ENCODE results near the gene KAZN. TPM values are rescaled to one million over a fixed set of nuclear protein-coding genes. Genes with fewer than 3 reads are reported as not detected.

KAZN gene
- total RNA-seq, 1 donor from 2014 or later = 7.9 TPM

DNA sequence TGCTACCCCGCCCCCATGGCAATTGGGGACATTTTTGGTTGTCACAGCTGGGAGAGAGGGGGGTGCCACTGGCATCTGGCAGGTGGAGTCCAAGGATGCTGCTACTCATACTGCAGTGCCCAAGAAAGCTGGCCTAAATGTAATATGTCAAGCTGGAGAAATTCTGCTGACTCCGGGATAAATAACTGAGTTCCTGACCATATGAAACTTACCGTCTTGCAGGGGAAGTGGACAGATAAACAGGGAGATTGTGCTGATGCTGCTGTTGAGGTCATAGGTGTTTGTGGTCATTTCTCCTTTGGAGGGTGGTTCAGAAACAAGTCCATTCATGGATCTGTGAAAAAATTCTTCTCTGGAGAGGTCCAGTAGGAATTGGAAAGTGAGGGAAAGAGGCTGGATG is 54.4 kb downstream of the KAZN start:
- no peaks in the 10 kb centered on the region for H3K4me1 Mint-ChIP-seq (ENCODE audit: low read depth, unreplicated experiment)

DNA sequence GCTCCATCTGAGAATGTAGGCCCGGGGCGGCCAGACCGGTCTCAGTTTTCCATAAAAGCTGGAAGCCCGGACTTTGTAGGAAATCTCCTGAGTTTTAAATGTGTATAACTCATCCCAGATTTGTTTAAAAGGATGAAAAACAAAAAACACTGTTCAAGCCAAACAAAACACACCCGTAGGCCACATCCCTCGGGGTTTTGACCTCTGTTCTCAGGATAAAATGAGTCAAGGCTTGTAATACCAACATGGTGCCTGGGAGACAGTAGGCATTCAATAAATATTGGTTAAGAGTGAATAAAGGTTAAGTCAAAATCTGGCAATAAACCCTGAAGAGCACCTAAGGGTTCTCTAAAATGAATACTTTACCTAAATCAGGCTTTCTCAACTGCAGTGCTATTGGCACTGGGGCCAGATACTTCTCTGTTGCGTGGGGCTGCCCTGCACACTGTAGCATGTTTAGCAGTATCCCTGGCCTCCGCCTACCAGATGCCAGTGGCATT is 55.0 kb downstream of the KAZN start:
- Mint-ChIP-seq H3K27ac (ENCODE audit: unreplicated experiment) (no peak overlapping the region), H3K9me3 (ENCODE audit: unreplicated experiment) (no peaks in the 10 kb centered on the region), H3K36me3 (ENCODE audit: unreplicated experiment) (peaks cover 5% of the 10 kb centered on the region), H3K4me1 (ENCODE audit: low read depth, unreplicated experiment) (no peaks in the 10 kb centered on the region), H3K27me3 (ENCODE audit: unreplicated experiment) (peaks cover 2% of the 10 kb centered on the region), H3K4me3 (ENCODE audit: unreplicated experiment) (no peak overlapping the region)
- TF ChIP-seq, protein P1, sequence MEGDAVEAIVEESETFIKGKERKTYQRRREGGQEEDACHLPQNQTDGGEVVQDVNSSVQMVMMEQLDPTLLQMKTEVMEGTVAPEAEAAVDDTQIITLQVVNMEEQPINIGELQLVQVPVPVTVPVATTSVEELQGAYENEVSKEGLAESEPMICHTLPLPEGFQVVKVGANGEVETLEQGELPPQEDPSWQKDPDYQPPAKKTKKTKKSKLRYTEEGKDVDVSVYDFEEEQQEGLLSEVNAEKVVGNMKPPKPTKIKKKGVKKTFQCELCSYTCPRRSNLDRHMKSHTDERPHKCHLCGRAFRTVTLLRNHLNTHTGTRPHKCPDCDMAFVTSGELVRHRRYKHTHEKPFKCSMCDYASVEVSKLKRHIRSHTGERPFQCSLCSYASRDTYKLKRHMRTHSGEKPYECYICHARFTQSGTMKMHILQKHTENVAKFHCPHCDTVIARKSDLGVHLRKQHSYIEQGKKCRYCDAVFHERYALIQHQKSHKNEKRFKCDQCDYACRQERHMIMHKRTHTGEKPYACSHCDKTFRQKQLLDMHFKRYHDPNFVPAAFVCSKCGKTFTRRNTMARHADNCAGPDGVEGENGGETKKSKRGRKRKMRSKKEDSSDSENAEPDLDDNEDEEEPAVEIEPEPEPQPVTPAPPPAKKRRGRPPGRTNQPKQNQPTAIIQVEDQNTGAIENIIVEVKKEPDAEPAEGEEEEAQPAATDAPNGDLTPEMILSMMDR (IDR thresholded peaks at IDR 0.05; ENCODE audit: partially characterized antibody, unreplicated experiment) = no peak
- DNase-seq = no peak

More for the DNA sequence above, 54.4 kb downstream of the KAZN start:
- Mint-ChIP-seq H3K27ac (ENCODE audit: unreplicated experiment) (no peak overlapping the region), H3K4me3 (ENCODE audit: unreplicated experiment) (no peak overlapping the region), H3K9me3 (ENCODE audit: unreplicated experiment) (no peaks in the 10 kb centered on the region), H3K27me3 (ENCODE audit: unreplicated experiment) (peaks cover 2% of the 10 kb centered on the region), H3K36me3 (ENCODE audit: unreplicated experiment) (peaks cover 4% of the 10 kb centered on the region)
- DNase-seq = no peak
- TF ChIP-seq, protein P1 (IDR thresholded peaks at IDR 0.05; ENCODE audit: partially characterized antibody, unreplicated experiment) = no peak

DNA sequence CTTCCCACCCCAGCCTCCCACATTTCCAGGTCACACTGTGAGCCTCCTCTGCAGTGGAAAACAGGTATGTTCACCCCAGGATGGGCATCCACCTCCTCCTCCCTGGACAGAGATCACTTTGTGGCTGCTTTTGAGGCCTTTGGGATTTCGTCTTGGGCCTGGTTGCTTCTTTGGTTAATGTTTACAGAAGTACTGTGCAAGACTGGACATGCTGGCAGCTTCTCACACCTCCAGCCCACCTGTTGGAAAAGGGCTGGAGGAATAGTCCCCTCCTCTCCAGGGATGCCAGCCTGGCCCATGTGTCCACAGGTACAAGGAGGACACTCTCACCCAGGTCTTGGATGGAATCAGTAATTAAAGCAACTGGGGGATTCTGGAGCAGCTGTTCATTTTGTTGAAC is 56.1 kb downstream of the KAZN start:
- H3K36me3 Mint-ChIP-seq (ENCODE audit: unreplicated experiment) = peaks cover 5% of the 10 kb centered on the region
- no peaks in the 10 kb centered on the region for H3K4me1 Mint-ChIP-seq (ENCODE audit: low read depth, unreplicated experiment)
- peaks cover 2% of the 10 kb centered on the region for H3K27me3 Mint-ChIP-seq (ENCODE audit: unreplicated experiment)
- no peak overlapping the region for H3K27ac Mint-ChIP-seq (ENCODE audit: unreplicated experiment)
- DNase-seq = no peak
- TF ChIP-seq, protein P1 (IDR thresholded peaks at IDR 0.05; ENCODE audit: partially characterized antibody, unreplicated experiment) = no peak
- H3K4me3 Mint-ChIP-seq (ENCODE audit: unreplicated experiment) = no peak overlapping the region
- H3K9me3 Mint-ChIP-seq (ENCODE audit: unreplicated experiment) = no peaks in the 10 kb centered on the region

DNA sequence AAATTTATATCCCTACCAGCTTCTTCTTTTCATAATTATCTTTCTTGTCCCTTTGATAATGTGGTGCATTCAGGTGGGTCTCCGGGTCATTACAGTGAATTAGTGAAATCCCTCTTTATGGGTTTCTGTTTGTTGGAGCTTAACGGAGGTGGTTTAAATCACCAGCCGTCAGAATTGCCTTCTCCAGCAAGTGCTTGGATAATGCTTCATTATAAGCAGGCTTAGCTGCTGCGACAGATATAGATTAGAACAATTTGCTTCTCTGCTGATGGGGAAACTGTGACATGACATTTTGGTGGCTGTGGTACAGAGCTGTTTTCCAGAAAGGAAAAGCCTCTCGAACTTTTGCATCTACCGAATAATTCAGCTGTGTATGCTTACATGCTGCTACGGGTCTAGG is 56.9 kb downstream of the KAZN start:
- TF ChIP-seq, protein P1 (IDR thresholded peaks at IDR 0.05; ENCODE audit: partially characterized antibody, unreplicated experiment) = no peak
- no peak for DNase-seq
- Mint-ChIP-seq H3K4me1 (ENCODE audit: low read depth, unreplicated experiment) (peaks cover 2% of the 10 kb centered on the region), H3K4me3 (ENCODE audit: unreplicated experiment) (no peak overlapping the region), H3K27ac (ENCODE audit: unreplicated experiment) (no peak overlapping the region), H3K36me3 (ENCODE audit: unreplicated experiment) (peaks cover 5% of the 10 kb centered on the region), H3K27me3 (ENCODE audit: unreplicated experiment) (peaks cover 2% of the 10 kb centered on the region), H3K9me3 (ENCODE audit: unreplicated experiment) (no peaks in the 10 kb centered on the region)

DNA sequence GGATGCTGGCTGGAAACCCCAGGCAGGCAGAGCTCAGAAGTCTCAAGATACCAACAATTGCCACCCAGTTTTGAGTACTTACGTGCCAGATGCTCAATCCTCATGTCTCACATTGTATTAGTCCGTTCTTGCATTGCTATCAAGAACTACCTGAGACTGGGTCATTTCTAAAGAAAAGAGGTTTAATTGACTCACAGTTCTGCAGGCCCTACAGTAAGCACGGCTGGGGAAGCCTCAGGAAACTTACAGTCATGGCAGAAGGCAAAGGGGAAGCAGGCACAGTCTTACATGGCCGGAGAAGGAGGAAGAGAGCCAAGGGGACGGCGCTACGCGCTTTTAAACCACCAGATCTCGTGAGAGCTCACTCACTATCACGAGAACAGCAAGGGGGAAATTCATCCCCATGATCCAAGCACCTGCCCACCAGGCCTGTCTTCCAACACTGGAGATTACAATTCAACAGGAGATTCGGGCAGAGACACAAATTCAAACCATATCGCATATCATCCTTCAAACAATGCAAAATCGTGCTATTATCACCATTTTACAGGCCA is 58.0 kb downstream of the KAZN start:
- H3K27ac Mint-ChIP-seq (ENCODE audit: unreplicated experiment) = no peak overlapping the region

More for the DNA sequence above, 58.0 kb downstream of the KAZN start:
- peaks cover 2% of the 10 kb centered on the region for H3K27me3 Mint-ChIP-seq (ENCODE audit: unreplicated experiment)
- no peaks in the 10 kb centered on the region for H3K9me3 Mint-ChIP-seq (ENCODE audit: unreplicated experiment)
- H3K4me3 Mint-ChIP-seq (ENCODE audit: unreplicated experiment) = no peak overlapping the region
- peaks cover 5% of the 10 kb centered on the region for H3K36me3 Mint-ChIP-seq (ENCODE audit: unreplicated experiment)
- DNase-seq = no peak
- peaks cover 2% of the 10 kb centered on the region for H3K4me1 Mint-ChIP-seq (ENCODE audit: low read depth, unreplicated experiment)
- TF ChIP-seq, protein P1 (IDR thresholded peaks at IDR 0.05; ENCODE audit: partially characterized antibody, unreplicated experiment) = no peak
